Omental fat pad (tissue), 4 donors: ENCODE results near the gene DHRS7B. TPM values are rescaled to one million over a fixed set of nuclear protein-coding genes. Genes with fewer than 3 reads are reported as not detected.

Experiments used
- ATAC-seq: fragments of 150-250 bp; one replicate; pipeline ENCODE4 v1.9.1; 2016; ENCODE audit warnings: mild to moderate bottlenecking, moderate library complexity; ENCODE audit not compliant: low FRiP score
- DNase-seq: peaks from one replicate; pipeline ENCODE4 v3.0.0-alpha.2; 2019; ENCODE audit warnings: low spot score
- CTCF ChIP-seq, 3 donors: fragments of 450-650 bp; IDR thresholded peaks; one replicate each; pipeline ENCODE4 v1.5.1; 2016 to 2017; ENCODE audit warnings: antibody characterized with exemption in 3 of 3, mild to moderate bottlenecking in 3 of 3, moderate library complexity in 2 of 3
- total RNA-seq, 4 donors: library from RNA; depleted of rRNA; stranded (reverse); fragments of >200 nt; gene quantifications; one replicate each; pipeline ENCODE4 v1.1.0, GENCODE V29; 2016

DHRS7B gene
- total RNA-seq, 4 donors from 2014 or later: 33.6 to 55.6 (median 46.5) TPM

- no peak for TF ChIP-seq CTCF (IDR thresholded peaks at IDR 0.05)
- ATAC-seq (peak; percentile 48), DNase-seq (no peak)
Measured at GRCh38 chr17:21166595-21167210, 39.9 kb downstream of the DHRS7B start.

- TF ChIP-seq CTCF (IDR thresholded peaks at IDR 0.05): no peak
- no peak for ATAC-seq
- no peak for DNase-seq
Measured at GRCh38 chr17:21167303-21167702, 40.5 kb downstream of the DHRS7B start.

DNA sequence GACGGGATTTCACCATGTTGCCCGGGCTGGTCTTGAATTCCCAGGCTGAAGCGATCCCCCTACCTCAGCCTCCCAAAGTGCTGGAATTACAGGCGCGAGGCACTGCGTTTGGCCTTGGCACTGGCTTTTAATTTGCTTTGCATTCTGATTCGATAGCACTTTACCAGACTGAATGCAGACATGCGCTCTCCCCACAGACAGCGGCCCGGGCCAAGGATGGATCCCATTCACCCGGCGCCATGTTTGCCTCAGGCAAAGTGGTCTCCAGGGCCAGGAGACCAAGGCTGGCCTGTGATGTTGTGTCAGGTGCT lies 41.7 kb downstream of the DHRS7B start:
- no peak for ATAC-seq
- no peak for TF ChIP-seq CTCF (IDR thresholded peaks at IDR 0.05)
- no peak for DNase-seq

- no peak for TF ChIP-seq CTCF (IDR thresholded peaks at IDR 0.05)
- no peak for DNase-seq
- ATAC-seq: no peak
Measured at GRCh38 chr17:21169496-21169895, 42.7 kb downstream of the DHRS7B start.

- ATAC-seq: no peak
- no peak for TF ChIP-seq CTCF (IDR thresholded peaks at IDR 0.05)
- DNase-seq: no peak
Measured at GRCh38 chr17:21170809-21171208, 44.0 kb downstream of the DHRS7B start.

- ATAC-seq (no peak), DNase-seq (no peak)
- no peak for TF ChIP-seq CTCF (IDR thresholded peaks at IDR 0.05)
Measured at GRCh38 chr17:21171309-21171922, 44.7 kb downstream of the DHRS7B start.

- TF ChIP-seq CTCF (IDR thresholded peaks at IDR 0.05): no peak
- ATAC-seq: no peak
- no peak for DNase-seq
Measured at GRCh38 chr17:21171970-21172510, 45.3 kb downstream of the DHRS7B start.
